Kasumi-1 (cell line): ENCODE measurements around the gene INTS1.
A peak's percentile ranks its signal among the peaks of the same experiment; 100 is the strongest.
"Not testable (repeated sequence)": the region's sequence is repeated elsewhere in the genome, so short reads cannot be mapped to it uniquely, and the experiment has no call there.

ENCODE experiments used
- DNase-seq, 2 experiments: peaks; one replicate each; lab custom pipeline; 2025; lab: John Stamatoyannopoulos, UW

The INTS1 gene

GRCh38 chr7:1529383-1530116, 25.4 kb upstream of the INTS1 start:
- DNase-seq, result no peak

- no peak for DNase-seq
Observed at GRCh38 chr7:1526271-1526754, 22.1 kb upstream of the INTS1 start.

GRCh38 chr7:1525409-1525808, 21.2 kb upstream of the INTS1 start:
- DNase-seq, result no peak

GRCh38 chr7:1523844-1524243, 19.7 kb upstream of the INTS1 start:
- DNase-seq, result no peak

GRCh38 chr7:1523208-1523607, 19.0 kb upstream of the INTS1 start:
- no peak for DNase-seq

GRCh38 chr7:1521456-1521855, 17.3 kb upstream of the INTS1 start:
- DNase-seq, result no peak

- DNase-seq, result no peak
Observed at GRCh38 chr7:1520539-1521234, 16.5 kb upstream of the INTS1 start.

- DNase-seq, result not testable (repeated sequence)
Observed at GRCh38 chr7:1519322-1519922, 15.2 kb upstream of the INTS1 start.

- DNase-seq, result no peak
Observed at GRCh38 chr7:1516586-1517251, 12.5 kb upstream of the INTS1 start.

GRCh38 chr7:1515509-1515967, 11.3 kb upstream of the INTS1 start:
- not testable (repeated sequence) for DNase-seq

- no peak for DNase-seq
Observed at GRCh38 chr7:1514995-1515401, 10.8 kb upstream of the INTS1 start.

- no peak for DNase-seq
Observed at GRCh38 chr7:1514407-1514806, 10.2 kb upstream of the INTS1 start.

- no peak for DNase-seq
Observed at GRCh38 chr7:1513657-1514095, 9.5 kb upstream of the INTS1 start.

GRCh38 chr7:1512781-1513656, 8.8 kb upstream of the INTS1 start:
- DNase-seq, result peak; percentile 9 to 20

- no peak for DNase-seq
Observed at GRCh38 chr7:1511444-1512422, 7.5 kb upstream of the INTS1 start.

- peak; percentile 7 to 14 for DNase-seq
Observed at GRCh38 chr7:1510780-1511154, 6.6 kb upstream of the INTS1 start.

- DNase-seq, result no peak
Observed at GRCh38 chr7:1509226-1509625, 5.0 kb upstream of the INTS1 start.

- DNase-seq, result no peak
Observed at GRCh38 chr7:1508277-1508758, 4.1 kb upstream of the INTS1 start.

- DNase-seq, result no peak
Observed at GRCh38 chr7:1505731-1506550, 1.8 kb upstream of the INTS1 start.
